HG02938 (cell line): Measurements from ENCODE around the gene GRIPAP1.

Experiments used
- ATAC-seq: cut with Tn5 transposase; IDR thresholded peaks from one replicate; pipeline ENCODE4 v1.9.1; 2021; ENCODE audit warnings: mild to moderate bottlenecking, moderate library complexity; ENCODE audit not compliant: unreplicated experiment

The GRIPAP1 gene

GRCh38 chrX:48960291-48960690 lies 41.8 kb downstream of the GRIPAP1 start:
- ATAC-seq, result no peak

GRCh38 chrX:48958635-48959094 lies 43.4 kb downstream of the GRIPAP1 start:
- ATAC-seq, result no peak

GRCh38 chrX:48957827-48958634 lies 44.0 kb downstream of the GRIPAP1 start:
- peak; percentile 83 for ATAC-seq

GRCh38 chrX:48957477-48957826 lies 44.6 kb downstream of the GRIPAP1 start, which contains the start of gene OTUD5:
OTUD5 (minus strand) TSS chrX:48957607; CDS start chrX:48957570, 37 bp downstream.
- peak; percentile 18 for ATAC-seq

GRCh38 chrX:48956728-48957414 lies 45.2 kb downstream of the GRIPAP1 start:
- ATAC-seq, result no peak

GRCh38 chrX:48948589-48948988 lies 53.5 kb downstream of the GRIPAP1 start:
- ATAC-seq, result no peak

- no peak for ATAC-seq
Measured at GRCh38 chrX:48945517-48946348, 56.3 kb downstream of the GRIPAP1 start.

GRCh38 chrX:48942895-48943294 lies 59.2 kb downstream of the GRIPAP1 start:
- no peak for ATAC-seq

- no peak for ATAC-seq
Measured at GRCh38 chrX:48940404-48940955, 61.6 kb downstream of the GRIPAP1 start.

- ATAC-seq, result no peak
Measured at GRCh38 chrX:48939524-48940228, 62.4 kb downstream of the GRIPAP1 start.

GRCh38 chrX:48938721-48939425 lies 63.2 kb downstream of the GRIPAP1 start:
- ATAC-seq, result peak; percentile 58

- ATAC-seq, result peak; percentile 55
Measured at GRCh38 chrX:48937054-48937907, 64.8 kb downstream of the GRIPAP1 start.

GRCh38 chrX:48936429-48937053 lies 65.5 kb downstream of the GRIPAP1 start:
- ATAC-seq, result no peak

GRCh38 chrX:48935301-48935670 lies 66.8 kb downstream of the GRIPAP1 start:
- no peak for ATAC-seq

GRCh38 chrX:48934581-48935300 lies 67.3 kb downstream of the GRIPAP1 start:
- no peak for ATAC-seq

GRCh38 chrX:48933757-48934156 lies 68.3 kb downstream of the GRIPAP1 start:
- ATAC-seq, result no peak

- no peak for ATAC-seq
Measured at GRCh38 chrX:48927736-48928382, 74.2 kb downstream of the GRIPAP1 start.
